MM.1S (cell line): ENCODE data around the gene CCDC87.

Source experiments
- EZH2 ChIP-seq: fragments of 300-600 bp; sonication (generic); optimal IDR thresholded peaks from 2 replicates; pipeline ENCODE3; 2017; ENCODE audit warnings: low read depth, mild to moderate bottlenecking, antibody characterized with exemption, low read length, mixed read lengths
- EZH2phosphoT487 ChIP-seq: fragments of 300-600 bp; sonication (generic); IDR thresholded peaks from 2 replicates; pipeline ENCODE4 v1.6.1; 2018; ENCODE audit warnings: antibody characterized with exemption, low read length
- TF ChIP-seq, protein P1 (sequence below): fragments of 300-600 bp; sonication (generic); IDR thresholded peaks from 2 replicates; pipeline ENCODE4 v1.5.1; 2016; ENCODE audit warnings: antibody characterized with exemption, low read length, mixed read lengths

DNA sequence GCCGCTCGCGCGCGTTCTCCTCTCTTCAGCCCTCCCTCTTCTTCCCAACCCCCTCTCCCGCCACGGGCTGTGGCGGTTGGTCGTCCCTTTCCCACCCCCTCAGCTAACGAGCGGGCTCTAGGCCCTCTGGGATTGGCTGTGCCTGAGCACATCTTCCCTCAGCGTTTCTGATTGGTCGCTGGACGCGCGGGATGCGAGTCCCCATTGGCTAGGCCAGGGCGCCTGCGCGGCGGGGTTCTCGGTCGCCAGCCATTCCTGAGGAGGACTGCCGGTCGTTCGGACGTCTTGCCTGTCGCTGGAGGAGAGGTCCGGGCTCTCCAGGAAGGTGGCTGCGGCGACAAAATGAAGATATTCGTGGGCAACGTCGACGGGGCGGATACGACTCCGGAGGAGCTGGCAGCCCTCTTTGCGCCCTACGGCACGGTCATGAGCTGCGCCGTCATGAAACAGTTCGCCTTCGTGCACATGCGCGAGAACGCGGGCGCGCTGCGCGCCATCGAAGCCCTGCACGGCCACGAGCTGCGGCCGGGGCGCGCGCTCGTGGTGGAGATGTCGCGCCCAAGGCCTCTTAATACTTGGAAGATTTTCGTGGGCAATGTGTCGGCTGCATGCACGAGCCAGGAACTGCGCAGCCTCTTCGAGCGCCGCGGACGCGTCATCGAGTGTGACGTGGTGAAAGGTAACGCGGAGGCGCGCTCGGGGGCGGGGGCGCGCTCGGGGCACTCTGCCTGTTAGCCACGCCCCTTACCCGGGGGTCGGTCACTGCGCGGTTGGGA, 23.7 kb upstream of the CCDC87 start, which contains the start of gene RBM14:
- TF ChIP-seq, protein P1, sequence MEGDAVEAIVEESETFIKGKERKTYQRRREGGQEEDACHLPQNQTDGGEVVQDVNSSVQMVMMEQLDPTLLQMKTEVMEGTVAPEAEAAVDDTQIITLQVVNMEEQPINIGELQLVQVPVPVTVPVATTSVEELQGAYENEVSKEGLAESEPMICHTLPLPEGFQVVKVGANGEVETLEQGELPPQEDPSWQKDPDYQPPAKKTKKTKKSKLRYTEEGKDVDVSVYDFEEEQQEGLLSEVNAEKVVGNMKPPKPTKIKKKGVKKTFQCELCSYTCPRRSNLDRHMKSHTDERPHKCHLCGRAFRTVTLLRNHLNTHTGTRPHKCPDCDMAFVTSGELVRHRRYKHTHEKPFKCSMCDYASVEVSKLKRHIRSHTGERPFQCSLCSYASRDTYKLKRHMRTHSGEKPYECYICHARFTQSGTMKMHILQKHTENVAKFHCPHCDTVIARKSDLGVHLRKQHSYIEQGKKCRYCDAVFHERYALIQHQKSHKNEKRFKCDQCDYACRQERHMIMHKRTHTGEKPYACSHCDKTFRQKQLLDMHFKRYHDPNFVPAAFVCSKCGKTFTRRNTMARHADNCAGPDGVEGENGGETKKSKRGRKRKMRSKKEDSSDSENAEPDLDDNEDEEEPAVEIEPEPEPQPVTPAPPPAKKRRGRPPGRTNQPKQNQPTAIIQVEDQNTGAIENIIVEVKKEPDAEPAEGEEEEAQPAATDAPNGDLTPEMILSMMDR, result no peak
- no peak for TF ChIP-seq EZH2phosphoT487
- no peak for TF ChIP-seq EZH2
